ENCODE measurements around the gene PLAU.
"Not testable (repeated sequence)": the region's sequence is repeated elsewhere in the genome, so short reads cannot be mapped to it uniquely, and the experiment has no call there.

- TF ChIP-seq CTCF, POLR2A (IDR thresholded peaks at IDR 0.05): not testable (repeated sequence)
These were observed 20.1 kb upstream of the PLAU start for GRCh38 chr10:73890830-73891229.
